HUES6 (cell line): ENCODE data around the gene MRGPRX4.

Experiments used
- H3K27ac ChIP-seq: 2 replicates; pipeline ENCODE4 v1.7.0; 2013; ENCODE audit warnings: low read depth, mild to moderate bottlenecking, low read length, inconsistent platforms
- H3K27me3 ChIP-seq: 2 replicates; pipeline ENCODE4 v1.6.1; 2013; ENCODE audit warnings: low read length; ENCODE audit not compliant: control insufficient read depth, insufficient read depth
- H3K36me3 ChIP-seq: 2 replicates; pipeline ENCODE4 v1.6.1; 2013; ENCODE audit warnings: low read length; ENCODE audit not compliant: control insufficient read depth, insufficient read depth
- H3K4me1 ChIP-seq: 2 replicates; pipeline ENCODE4 v1.6.1; 2013; ENCODE audit warnings: low read length; ENCODE audit not compliant: control insufficient read depth, insufficient read depth
- H3K4me3 ChIP-seq: 2 replicates; pipeline ENCODE4 v1.5.1; 2013; ENCODE audit warnings: low read depth, low read length
- H3K9ac ChIP-seq: one replicate; pipeline ENCODE4 v1.6.1; 2013; ENCODE audit warnings: mild to moderate bottlenecking, low read length
- H3K9me3 ChIP-seq: 2 replicates; pipeline ENCODE4 v1.6.1; 2013; ENCODE audit warnings: low read depth, low read length; ENCODE audit not compliant: control insufficient read depth, insufficient read depth

MRGPRX4 gene

GRCh38 chr11:18209058-18209457 is 36.4 kb downstream of the MRGPRX4 start:
- H3K9me3 ChIP-seq: no peaks in the 10 kb centered on the region
- no peaks in the 10 kb centered on the region for H3K36me3 ChIP-seq
- no peak overlapping the region for H3K27ac ChIP-seq
- H3K27me3 ChIP-seq: no peaks in the 10 kb centered on the region
- H3K9ac ChIP-seq: no peak overlapping the region
- no peaks in the 10 kb centered on the region for H3K4me1 ChIP-seq
- no peak overlapping the region for H3K4me3 ChIP-seq

- Histone ChIP-seq H3K9ac (no peak overlapping the region), H3K4me1 (no peaks in the 10 kb centered on the region), H3K27me3 (no peaks in the 10 kb centered on the region), H3K27ac (no peak overlapping the region), H3K9me3 (no peaks in the 10 kb centered on the region), H3K36me3 (no peaks in the 10 kb centered on the region), H3K4me3 (no peak overlapping the region)
These were observed 48.7 kb downstream of the MRGPRX4 start for GRCh38 chr11:18221274-18221876.

- Histone ChIP-seq H3K4me1 (no peaks in the 10 kb centered on the region), H3K27me3 (no peaks in the 10 kb centered on the region), H3K27ac (no peak overlapping the region), H3K4me3 (no peak overlapping the region), H3K9ac (no peak overlapping the region), H3K36me3 (no peaks in the 10 kb centered on the region), H3K9me3 (no peaks in the 10 kb centered on the region)
These were observed 50.3 kb downstream of the MRGPRX4 start for GRCh38 chr11:18222814-18223421.
